HG02798 (cell line): ENCODE data around the gene LRRC45.

Experiments used
- ATAC-seq: cut with Tn5 transposase; IDR thresholded peaks from one replicate; pipeline ENCODE4 v1.9.1; 2021; ENCODE audit warnings: mild to moderate bottlenecking; ENCODE audit not compliant: unreplicated experiment, poor library complexity

The LRRC45 gene

GRCh38 chr17:82017612-82018151 lies 5.4 kb upstream of the LRRC45 start:
- ATAC-seq, result no peak

DNA sequence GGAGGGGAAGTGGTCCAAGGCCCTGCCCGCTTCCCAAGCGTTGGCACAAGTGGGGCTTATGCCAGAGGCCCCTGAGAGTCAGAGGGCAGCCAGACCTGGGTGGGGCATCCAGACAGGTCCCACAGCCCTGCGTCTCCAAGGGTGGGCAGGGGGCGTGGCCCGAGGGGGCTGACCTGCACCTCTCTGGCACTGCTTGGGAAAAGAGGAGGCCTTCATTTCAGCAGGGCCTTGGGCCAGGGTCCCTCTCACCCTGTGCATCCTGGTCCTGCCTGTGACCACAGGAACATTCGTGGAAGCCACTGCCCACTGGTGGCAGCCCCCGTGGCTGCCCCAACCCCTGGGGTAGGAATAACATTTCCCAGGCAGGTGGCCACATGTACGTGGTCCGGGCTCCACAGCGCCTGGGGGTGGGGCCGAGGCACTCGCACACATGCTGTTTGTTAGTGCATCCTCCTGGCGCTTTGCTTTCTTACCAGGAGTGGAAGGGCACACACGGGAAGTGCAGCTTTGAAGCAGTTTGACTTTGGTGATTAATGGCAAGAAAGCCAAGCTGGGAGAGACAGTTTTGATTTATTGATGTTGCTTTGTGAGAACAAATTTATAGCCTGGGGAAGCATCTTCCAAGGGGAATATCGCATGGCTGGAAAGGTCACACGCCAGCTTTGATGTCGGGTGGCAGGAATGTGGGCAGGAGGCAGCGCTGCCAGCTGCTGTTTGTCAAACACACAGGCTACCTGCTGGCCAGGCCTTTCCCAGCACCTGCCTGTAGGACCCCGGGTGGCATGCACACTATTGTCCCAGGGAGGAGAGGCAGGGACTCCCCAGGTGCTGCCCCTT lies 4.7 kb upstream of the LRRC45 start:
- no peak for ATAC-seq

- ATAC-seq, result no peak
Measured at GRCh38 chr17:82018989-82019689, 4.0 kb upstream of the LRRC45 start.

- no peak for ATAC-seq
Measured at GRCh38 chr17:82019690-82020571, 3.2 kb upstream of the LRRC45 start.

- ATAC-seq, result no peak
Measured at GRCh38 chr17:82020572-82021106, 2.5 kb upstream of the LRRC45 start.

- no peak for ATAC-seq
Measured at GRCh38 chr17:82021107-82021899, 1.8 kb upstream of the LRRC45 start.

- no peak for ATAC-seq
Measured at GRCh38 chr17:82021900-82022309, 1.2 kb upstream of the LRRC45 start.

- ATAC-seq, result peak; percentile 12
Measured at GRCh38 chr17:82022310-82022980, 660 bp upstream of the LRRC45 start, which contains the start of gene CENPX. Gene CENPX (minus strand): TSS chr17:82022878. CDS start chr17:82022861, 17 bp downstream.

GRCh38 chr17:82023447-82024241 lies 539 bp downstream of the LRRC45 start:
- no peak for ATAC-seq

- no peak for ATAC-seq
Measured at GRCh38 chr17:82024859-82025258, 1.8 kb downstream of the LRRC45 start.

DNA sequence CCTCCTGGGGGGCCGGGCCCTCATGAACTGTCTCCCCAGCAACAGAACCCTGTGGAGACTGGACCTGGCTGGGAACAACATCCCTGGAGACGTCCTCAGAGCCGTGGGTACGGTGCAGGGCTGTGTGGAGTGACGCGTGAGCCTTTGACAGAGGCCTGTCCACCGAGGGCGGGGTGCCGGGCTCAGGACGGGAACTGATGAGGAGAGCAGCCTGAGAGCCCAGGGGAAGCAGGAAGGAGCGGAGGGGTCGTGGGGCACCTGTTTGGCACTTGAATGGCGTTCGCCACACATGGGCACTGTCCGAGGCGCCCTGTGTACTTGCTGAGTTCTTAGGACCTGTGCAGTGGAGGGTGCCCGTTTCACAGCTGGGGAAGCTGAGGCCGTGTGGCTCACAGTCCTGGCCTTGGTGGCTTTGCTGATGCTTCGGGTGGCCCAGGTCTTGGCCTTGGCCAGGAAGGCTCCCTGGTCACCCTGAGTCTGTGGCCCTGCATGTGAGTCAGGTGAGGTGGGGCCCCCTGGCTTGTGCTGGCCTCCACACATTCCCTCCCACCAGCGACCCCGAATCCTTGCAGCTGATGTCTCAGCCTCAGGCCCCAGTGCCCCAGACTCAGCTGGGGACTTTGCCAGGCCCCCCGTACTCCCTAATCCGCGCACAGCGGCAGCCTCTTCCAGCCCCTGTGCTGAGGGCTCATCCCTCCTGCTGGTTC lies 2.4 kb downstream of the LRRC45 start:
- ATAC-seq, result no peak

DNA sequence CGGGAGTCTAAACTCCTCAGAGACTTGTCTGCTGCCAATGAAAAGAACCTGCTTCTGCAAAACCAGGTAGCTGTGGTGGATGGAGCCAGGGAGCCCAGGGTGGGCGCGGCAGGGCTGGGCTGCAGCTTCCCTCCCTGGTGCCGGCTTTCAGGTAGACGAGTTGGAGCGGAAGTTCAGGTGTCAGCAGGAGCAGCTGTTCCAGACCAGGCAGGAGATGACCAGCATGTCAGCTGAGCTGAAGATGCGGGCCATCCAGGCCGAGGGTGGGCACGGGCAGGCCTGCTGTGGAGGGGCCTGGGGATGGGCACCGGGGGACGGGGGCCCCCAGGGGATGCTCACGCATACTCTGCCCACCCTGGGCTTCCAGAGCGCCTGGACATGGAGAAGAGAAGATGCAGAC lies 5.1 kb downstream of the LRRC45 start:
- no peak for ATAC-seq

DNA sequence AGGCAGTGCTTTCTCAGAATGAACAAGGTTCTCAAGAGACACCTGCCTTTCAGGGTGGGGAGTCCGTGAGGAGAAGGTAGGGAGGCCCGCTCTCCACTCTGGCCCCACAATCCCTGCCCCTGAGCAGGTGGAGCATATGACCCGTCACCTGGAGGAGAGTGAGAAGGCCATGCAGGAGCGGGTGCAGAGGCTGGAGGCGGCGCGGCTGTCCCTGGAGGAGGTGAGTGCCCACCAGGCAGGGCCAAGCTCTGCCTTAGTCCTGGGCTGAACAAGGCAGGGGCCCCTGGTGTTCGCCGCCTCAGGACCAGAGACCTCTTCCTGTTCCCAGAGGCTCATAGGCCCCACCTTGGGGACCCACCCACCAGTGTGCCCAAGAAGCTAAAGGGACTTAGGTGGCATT lies 5.9 kb downstream of the LRRC45 start:
- ATAC-seq, result no peak

- ATAC-seq, result no peak
Measured at GRCh38 chr17:82029391-82029790, 6.3 kb downstream of the LRRC45 start.

GRCh38 chr17:82029990-82030469 lies 6.9 kb downstream of the LRRC45 start:
- ATAC-seq, result no peak

DNA sequence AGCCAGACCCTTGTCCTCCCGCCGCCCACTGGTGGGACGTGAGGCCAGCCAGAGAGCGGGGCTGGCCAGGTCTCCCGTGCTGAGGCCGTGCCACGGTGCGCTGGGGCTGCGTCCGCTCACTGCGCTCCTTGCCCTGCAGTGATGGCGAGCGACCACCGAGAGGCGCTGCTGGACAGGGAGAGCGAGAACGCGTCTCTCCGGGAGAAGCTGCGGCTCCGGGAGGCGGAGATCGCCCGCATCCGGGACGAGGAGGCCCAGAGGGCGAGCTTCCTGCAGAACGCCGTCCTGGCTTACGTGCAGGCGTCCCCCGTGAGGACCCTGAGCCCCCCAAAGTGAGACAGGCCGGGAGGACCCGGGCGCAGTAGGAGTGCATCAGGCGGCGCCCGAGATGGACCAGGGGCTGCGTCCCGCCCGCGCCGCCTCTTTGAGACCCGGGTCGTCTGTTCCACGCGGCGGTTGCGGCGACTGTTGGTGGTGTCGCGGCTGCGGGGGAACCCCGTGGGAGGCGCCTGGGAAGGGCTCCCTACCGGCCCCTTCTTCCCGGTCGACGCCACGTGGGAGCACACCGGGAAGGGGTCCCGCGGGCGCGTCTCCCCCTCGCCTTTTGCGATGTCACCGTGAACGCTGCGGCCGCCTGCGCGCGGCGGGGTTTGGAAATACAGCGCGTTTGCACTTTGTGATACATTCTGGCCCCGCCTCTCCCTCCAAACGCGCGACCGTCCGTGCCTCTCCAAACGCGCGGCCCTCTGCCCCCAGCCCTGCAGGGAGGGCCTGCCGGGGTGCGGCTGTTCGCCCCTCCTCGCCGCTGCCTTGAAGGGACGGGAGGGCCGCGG lies 7.6 kb downstream of the LRRC45 start:
- peak; percentile 43 for ATAC-seq
